Stimulated activated CD4-positive, alpha-beta T cell treated with anti-CD3 and anti-CD28 coated beads, Interleukin-4, amount 100 ng/mL, for 24 hours (primary cell): Measurements from ENCODE around the gene MAP3K14.
"Not testable (repeated sequence)": the region's sequence is repeated elsewhere in the genome, so short reads cannot be mapped to it uniquely, and the experiment has no call there.

Experiments
- DNase-seq: peaks from one replicate; pipeline ENCODE4 v3.0.0-alpha.2; 2020

Gene MAP3K14

DNA sequence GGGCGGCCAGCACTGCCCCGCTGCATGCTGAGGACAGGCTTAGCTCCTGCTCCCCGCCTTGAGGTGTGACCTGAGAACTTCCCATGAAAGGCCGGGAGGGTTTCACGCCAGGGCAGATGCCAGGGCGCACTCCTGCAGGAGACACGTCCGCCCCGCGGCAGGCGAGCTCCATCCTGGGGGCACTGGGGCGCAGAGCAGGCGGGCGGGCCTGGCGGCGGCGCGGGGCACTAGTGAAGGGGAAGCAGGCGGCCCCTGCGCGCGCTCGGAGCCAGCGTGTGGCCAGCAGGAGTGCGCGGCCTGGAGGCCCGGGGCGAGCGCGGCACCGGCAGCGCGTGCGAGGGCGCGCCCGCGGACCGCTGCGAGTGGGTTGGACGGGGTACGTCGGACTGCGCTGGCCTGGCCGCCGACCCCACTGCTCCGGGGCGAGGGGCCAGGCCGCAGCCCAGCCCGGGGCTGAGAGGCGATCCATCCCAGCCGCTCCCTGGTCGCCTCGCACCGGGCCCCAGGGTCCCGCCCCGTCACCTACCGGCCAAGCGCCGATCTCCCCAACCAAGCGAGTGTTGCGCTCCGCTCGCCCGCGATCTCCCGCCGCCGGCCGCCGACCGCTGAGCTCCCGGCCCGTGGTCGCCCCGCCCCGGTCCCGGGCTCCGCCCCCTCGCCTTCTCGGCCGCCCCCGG is at the start of gene MAP3K14:
MAP3K14 (minus strand) TSS at position 587 of the 677 bp plus-strand sequence. CDS start 26,275 bp downstream, outside the sequence.
- DNase-seq = peak; percentile 62

DNA sequence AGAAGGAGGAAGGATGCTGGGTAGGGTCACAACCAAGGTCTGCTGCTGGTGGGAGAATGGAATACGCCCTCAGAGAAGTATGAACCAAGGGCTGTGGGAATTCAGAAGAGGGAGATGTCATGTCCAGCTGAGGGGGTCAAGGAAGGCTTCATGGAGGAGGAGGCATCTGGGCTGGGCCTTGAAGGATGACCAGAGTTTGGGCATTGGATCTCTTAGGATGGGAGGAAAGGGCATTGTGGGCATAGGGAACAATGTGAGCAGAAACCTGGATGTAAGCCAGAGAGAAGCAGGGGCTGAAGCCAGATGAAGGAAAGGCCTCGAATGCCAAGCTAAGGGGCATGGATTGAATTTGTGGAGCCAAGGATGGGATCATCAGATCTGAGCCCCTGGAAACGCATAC is 49.2 kb upstream of the MAP3K14 start:
- no peak for DNase-seq

DNA sequence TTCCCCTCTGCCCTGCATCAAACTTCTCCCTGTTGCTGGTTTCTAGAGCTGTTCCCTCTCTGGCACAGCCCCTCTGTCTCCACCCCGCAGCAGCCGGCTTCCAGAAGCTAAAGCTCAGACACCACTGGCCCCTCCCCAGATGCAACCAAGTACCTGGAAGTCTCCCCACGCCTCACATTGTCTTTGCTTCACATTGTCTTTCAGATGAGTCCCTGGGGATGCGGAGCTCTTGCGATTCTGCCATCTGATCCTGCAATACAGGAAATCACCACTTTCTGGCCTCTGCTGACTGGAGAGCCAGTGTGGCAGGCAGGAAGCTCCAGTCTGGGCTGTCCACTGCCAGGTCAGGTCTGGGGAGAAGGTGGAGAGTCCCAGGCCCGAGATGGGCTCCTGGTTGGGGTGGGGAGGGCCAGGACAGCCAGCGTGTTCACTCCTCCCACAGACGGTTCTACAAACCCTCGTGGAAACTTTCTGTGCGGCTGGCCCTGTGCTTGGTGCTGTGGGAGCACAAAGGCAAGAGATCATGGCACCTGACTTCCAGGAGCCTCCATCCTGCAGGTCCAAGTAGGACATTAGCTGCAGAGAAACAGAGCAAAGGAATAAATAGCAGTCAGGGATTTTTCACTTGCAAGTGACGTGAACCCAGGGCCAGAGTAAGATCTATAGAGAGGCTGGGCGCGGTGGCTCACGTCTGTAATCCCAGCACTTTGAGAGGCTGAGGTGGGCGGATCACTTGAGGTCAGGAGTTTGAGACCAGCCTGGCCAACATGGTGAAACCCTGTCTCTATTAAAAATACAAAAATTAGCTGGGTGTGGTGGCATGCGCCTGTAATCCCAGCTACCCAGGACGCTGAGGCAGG is 47.9 kb upstream of the MAP3K14 start:
- DNase-seq = no peak

DNA sequence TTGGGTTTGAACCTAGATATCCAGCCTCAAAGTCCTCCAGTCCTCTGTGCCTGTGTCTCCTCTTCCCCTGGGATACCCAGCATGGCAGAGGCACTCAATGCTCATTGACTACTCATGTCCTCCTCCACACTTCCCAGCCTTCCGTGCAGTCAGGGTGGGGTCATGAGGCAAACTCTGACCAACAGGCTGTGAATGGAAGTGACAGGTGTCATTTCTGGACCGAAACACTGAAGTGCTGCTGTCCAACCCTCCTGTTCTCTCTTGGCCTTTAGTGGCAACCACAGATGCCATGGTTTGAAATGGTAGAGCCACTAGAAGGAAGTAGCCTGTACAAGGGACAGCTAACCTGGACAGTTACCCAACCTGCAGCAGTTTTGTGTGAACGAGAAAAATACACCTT is 46.7 kb upstream of the MAP3K14 start:
- no peak for DNase-seq

DNA sequence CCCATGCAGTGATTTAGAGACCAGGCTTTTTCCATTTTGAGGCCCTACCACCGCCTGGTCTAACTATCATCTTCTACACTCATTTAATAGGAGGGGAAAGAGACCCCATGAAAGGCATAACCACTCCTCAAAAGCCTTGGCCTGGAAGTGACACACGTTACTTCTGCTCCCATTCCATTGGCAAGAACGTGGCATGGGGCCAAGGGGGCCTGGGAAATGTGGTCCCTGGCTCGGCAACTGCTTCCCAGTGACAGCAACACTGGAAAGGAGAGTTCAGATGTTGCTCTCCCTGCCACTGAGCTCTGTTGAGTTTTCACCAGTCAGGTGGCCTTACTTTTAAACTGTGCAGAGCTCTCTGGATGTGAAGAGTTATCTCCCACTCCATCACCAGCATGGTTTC is 45.2 kb upstream of the MAP3K14 start:
- no peak for DNase-seq

DNA sequence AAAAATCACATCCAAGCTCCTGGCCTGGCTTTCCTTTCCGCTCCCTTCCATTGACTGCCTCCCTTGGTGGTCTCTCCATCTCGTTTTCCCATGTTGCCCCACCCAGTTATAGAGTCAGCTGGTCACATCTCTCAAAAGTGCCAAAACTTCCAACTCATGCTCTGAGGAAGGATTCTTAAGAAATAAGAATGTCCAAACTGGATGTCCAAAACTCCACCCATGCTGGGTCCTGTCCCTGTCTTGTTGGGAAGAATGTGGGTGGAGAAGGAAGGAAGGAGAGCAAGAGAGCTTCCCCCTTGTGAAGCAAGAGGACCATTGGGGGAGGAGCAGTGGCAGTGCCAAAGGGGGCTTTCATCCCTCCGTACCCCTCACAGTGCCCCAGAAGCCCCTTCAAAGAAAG is 44.6 kb upstream of the MAP3K14 start:
- no peak for DNase-seq

DNA sequence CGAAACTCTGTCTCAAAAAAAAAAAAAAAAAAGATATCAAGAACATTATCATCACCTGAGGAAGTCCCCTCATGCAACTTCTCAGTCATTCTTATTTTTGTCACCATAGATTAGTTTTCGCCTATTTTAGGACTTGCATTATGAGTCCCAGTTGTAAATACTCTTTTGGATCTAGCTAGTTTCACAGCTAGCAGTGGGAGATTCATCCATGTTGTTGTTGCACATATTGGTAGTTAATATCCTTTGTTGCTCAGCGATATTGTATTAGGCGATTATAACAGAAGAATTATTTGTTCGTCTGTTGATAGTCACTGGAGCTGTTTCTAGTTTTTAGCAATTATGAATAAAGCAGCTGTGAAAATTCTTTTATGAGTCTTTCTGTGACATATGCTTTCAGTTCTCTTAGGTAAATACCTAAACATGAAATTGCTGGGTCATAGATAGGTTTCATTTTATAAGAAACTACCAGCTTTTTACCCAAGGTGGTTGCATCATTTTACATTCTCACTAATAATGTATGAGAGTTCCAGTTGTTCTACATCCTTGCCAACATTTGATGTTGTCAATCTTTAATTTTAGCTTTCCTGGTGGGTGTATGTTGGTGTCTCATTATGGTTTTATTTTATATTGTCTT is 40.7 kb upstream of the MAP3K14 start:
- DNase-seq = no peak

DNA sequence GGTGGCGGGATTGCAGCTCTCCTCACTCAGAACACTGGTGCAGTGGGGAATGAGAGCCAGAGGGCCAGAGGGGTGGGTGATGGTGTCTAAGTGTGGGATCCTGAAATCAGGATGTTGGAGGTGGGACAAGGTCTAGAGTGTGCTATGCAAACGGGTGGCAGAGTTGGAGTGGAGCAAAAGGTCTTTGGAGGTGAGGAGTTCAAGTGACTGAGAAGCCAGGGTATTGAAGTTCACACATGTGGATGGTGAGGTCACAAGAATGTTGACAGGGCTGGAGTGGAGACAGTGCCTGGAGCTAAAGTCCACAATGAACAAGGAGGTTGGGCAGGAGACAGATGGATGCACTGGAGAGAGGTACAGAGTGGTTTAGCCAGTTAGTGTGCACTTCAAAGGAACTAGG is 38.3 kb upstream of the MAP3K14 start:
- no peak for DNase-seq

DNA sequence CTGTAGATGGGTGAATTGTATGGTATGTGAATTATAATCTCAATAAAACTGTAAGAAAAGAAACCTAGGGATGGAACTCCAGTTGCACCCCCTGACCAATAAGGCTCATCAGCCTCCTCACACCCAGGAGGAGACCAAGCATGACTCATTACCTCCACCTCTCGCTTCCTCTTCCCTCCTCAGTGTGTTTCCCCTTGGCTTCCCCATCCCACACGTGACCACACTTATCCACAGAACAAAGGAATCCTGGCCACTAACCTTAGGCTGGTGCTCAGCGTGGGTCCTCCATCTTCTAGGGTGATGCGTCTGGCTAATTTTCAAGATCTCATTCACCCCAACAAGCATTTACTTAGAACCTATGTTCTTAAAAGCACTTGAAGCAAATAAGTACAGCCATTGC is 36.2 kb upstream of the MAP3K14 start:
- DNase-seq = peak; percentile 40

DNA sequence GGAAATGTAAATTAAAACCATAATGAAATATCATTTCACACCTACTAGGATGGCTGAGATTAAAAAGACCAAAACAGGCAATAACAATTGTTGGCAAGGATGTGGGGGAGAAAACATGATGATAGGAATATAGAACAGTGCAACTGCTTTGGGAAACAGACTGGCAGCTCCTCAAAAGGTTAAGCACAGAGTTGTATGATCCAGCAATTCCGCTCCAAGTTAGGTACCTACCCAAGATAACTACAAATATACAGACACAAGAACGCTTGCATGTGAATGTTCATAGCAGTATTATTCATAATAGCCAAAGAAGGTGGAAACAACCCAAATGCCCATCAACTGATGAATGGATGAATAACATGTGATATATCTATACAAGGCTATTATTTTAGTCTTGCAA is 35.0 kb upstream of the MAP3K14 start:
- no peak for DNase-seq

DNA sequence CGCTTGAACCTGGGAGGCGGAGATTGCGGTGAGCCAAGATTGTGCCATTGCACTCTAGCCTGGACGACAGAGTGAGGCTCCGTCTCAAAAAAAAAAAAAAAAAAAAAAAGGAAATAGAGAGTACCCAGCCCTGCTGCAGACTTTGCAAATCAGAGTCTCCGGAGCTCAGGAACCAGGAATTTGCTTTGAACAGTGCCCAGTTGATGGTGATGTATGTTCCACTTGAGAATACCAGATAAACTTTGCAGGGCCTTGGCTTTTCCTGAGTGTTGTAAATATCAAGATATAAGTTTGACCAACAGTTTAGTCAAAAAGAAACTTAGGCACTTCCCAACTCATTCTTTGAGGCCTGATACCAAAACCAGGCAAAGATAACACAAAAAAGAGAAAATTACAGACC is 30.6 kb upstream of the MAP3K14 start:
- no peak for DNase-seq

DNA sequence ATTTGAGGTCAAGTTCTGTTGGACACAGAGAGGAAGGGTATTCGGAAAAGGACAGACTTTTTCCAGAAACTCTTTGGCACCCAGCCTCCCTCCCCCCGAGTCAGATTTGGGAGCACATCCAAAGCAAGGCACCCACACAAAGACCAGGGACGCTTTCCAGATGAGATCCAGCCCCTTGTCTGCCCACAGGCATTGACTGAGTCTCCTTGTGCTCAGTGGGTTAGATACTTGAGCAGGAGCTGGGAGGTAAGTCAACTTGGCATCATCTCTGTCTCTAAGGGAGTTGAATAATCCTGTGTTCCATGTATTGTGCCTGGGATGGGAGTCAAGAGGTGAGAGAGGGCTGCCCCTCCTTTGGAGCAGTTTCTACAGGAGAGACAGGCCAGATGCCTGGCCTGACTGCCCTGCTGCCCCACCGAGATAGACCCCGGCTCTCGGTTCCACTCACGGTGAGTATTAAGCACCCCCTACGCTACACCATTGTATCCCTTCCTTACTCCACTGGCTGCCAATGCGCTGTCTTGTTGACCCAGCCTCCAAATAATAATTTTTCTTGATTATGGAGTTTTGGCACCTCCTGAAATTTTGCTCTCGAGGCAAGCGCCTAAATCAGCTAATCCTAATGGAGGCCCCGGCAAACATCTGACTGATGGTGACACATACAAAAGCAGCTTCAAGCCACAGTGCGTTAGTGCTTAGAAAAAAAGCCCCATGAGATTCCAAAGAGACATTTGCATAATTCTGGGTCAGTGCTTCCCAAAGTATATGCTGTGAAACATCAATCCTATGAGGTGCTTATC is 29.6 kb upstream of the MAP3K14 start:
- no peak for DNase-seq

DNA sequence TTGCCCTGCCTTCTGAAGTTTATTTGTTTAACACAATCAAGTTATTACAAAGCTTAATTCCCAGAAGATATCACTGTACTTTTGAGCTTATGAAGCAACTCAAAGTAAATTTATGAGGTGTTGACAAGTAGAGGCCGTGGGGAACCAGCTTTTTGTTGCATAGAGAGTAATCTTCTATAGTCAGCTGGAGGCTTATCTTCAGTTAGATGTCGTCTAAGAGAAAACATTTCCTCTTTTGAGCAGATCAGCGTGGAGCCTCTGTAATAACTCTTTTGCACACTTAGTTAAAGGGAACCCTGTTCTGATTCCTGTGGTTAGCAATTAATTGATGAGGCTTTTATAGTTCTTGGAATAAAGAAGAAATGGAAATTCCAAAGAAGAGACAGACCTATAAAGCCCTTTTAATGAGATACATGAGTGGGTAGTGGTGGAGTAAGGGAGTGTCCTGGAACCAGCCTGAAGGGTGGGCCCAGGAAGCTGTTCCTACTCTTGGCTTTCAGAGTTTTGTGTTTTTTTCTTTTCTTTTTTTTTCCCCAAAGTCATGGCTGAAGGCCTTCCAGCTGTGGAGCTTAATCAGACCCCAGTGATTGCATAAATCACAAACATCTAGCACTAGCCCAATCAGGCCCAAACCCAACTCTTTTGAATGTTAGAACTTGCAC is 28.9 kb upstream of the MAP3K14 start:
- no peak for DNase-seq

DNA sequence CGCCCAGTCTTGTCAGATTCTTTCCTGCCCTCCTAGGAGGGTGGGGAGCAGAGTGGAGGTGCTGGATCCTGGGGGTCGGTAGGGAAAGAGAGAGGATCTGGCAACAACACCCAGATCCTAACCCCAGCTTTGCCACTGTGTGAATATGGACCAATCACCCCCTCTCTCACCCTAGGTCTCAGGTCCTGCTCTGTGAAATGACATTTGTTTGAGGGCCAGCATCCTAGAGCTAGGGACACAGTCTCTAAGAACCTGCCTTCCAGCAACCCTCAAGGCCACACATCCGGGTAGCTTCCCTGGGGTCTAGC is 28.4 kb upstream of the MAP3K14 start:
- no peak for DNase-seq

DNA sequence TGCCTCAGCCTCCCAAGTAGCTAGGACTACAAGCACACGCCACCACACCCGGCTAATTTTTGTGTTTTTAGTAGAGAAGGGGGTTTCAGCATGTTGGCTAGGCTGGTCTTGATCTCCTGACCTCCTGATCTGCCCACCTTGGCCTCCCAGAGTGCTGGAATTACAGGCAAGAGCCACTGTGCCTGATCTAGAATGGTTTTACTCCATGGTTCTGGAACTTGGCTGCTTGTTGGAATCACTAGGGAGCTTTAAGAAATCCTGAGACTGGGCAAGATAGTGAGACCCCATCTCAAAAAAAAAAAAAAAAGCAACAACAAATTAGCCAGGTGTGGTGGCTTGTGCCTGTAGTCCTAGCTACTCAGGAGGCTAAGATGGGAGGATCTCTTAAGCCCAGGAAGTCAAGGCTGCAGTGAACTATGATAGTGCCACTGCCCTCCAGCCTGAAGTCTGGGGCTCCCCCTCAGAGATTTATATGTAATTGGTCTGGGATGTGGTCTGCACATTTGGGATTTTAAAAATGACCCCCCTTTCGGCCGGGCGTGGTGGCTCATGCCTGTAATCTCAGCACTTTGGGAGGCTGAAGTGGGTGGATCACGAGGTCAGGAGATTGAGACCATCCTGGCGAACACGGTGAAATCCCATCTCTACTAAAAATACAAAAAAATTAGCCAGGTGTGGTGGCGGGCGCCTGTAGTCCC is 27.3 kb upstream of the MAP3K14 start:
- not testable (repeated sequence) for DNase-seq

DNA sequence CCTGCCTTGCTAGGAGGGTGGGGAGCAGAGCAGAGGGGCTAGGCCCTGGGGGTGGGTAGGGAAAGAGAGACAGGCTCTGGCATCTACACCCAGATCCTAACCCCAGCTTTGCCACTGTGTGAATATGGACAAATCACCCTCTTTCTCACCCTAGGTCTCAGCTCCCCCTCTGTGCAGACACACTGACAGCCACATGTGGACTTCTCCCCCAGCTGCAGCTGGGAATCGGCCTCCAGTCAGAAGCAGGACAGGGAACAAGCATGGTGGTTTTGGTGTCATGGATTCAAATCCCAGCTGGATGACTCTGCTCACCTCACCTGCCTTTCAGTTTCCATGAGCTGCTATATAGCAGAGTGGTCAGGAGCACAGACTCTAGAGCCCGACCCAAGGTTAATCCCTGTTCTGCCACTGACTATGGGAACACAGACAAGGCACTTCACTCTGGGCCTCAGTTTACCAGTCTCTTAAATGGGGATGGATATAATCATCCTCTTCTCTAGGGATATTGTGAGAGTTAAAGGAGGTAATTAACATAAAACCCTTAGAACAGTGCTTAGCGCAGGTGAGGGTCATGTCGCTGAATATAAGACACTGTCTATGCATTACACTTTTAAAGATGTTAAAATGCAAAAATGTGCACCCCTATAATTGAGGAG is 26.2 kb upstream of the MAP3K14 start:
- no peak for DNase-seq

DNA sequence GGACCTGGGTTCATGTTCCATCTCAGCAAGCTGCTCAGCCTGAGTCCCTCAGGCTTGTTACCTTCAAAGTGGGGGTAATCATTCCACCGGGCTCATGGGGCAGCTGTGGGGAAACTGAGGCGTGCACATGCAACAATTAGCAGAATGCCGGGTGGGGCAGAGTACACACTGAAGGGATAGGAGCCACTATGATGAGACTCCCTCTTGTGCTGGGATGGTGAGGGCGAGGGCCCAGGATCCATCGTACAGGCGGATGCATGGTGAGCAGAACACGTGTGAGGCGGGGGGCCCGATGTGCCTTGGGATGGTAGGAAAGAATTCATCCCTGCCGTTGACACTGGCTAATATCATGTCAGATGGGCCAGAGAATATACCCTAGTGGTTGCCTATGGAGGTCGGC is 25.5 kb upstream of the MAP3K14 start:
- no peak for DNase-seq

DNA sequence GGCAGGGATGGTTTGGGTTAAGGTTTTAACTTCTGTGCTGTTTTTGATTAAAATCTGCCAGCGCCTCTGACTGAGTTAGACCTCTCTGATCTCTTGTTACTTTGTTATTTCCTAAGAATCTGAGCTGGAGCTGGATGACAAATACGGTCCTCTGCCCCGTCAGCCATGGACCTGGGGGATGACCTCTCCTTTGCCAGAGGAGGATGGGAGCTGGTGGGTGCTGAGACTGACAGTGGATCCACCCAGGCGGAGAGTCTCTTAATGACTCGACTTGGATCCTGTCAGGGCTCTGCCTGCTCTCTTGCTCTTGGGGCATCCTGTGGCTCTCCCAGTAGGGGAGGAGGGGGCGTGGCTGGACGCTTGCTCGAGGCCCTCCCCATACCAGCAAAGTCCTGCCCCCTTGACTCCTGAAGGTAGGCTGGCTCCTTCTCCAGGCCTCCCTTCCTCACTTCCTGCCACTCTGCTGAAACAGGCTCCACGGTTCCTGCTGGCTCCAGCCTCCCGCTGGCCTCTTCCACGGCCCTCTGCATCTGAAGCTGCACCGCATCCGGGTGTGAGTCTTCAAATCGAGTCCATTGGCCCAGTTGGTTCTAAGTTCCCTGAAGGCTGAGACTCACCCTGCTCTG is 24.8 kb upstream of the MAP3K14 start:
- no peak for DNase-seq

DNA sequence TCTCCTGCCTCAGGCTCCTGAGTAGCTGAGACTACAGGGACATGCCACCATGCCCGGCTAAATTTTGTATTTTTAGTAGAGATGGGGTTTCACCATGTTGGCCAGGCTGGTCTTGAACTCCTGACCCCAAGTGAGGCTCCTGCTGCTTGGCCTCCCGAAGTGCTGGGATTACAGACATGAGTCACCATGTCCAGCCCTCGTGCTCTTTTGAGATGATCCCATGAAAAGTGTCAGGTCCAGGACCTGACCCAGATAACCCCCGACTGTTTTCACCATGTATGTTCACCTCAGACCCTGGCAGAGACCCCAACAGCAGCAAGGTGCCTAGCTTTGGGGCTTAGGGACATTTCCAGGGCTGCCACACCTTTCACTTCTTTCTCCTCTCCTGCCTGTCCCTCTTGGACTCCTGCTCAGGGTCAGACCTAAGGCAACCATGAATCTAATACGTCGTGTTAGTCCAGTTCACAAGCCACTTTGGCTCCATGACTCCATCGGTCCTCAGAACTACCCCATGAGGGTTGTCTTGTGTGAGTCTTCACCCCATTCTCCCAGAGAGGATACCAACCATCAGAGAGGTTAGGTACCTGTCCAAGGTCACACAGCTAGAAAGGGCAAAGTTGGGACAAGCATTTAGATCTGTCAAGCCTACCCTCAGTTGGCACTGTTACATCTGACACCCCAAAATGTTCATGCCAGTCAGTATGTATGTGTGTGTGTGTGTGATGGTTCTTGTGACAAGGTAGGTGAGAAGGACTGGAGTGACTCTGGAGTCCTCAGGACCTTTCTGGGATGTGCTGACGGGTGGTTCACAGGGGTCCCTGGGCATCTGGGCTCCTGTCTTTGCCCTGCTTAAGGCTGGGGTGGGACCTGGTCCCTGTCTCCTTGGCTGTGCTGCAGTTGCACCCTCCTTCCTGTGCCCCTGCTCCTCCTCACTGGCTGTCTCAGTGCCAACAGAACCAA is 23.1 kb upstream of the MAP3K14 start:
- no peak for DNase-seq

DNA sequence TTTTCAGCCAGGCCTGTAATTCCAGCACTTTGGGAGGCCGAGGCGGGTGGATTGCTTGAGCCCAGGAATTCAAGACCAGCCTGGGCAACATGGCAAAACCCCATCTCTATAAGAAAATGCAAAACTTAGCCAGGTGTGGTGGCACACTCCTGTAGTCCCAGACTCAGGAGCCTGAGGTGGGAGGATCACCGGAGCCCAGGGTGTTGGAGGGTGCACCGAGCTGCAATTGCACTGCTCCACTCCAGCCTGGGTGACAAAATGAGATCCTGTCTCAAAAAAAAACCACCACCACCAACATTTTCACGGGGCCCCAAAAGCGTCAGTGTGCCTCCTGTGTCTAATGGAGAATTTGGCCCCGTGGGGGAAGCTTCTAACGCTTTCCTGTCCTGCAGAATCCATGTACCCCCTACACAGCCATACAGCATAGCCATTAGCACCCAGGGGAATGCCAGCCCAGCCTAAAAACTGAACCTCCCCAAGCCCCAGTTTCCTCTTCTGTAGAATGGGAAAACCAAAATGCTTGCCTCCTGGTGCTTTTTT is 22.2 kb upstream of the MAP3K14 start:
- no peak for DNase-seq
